Activated T-cell treated with anti-CD3 and anti-CD28 coated beads for 24 hours (primary cell): Measurements from ENCODE around the gene SLC1A4.
"Not testable (repeated sequence)": the region's sequence is repeated elsewhere in the genome, so short reads cannot be mapped to it uniquely, and the experiment has no call there.

Source experiments
- DNase-seq: peaks from one replicate; pipeline ENCODE4 v3.0.0-alpha.2; 2020; ENCODE audit warnings: low read depth

SLC1A4 gene

DNA sequence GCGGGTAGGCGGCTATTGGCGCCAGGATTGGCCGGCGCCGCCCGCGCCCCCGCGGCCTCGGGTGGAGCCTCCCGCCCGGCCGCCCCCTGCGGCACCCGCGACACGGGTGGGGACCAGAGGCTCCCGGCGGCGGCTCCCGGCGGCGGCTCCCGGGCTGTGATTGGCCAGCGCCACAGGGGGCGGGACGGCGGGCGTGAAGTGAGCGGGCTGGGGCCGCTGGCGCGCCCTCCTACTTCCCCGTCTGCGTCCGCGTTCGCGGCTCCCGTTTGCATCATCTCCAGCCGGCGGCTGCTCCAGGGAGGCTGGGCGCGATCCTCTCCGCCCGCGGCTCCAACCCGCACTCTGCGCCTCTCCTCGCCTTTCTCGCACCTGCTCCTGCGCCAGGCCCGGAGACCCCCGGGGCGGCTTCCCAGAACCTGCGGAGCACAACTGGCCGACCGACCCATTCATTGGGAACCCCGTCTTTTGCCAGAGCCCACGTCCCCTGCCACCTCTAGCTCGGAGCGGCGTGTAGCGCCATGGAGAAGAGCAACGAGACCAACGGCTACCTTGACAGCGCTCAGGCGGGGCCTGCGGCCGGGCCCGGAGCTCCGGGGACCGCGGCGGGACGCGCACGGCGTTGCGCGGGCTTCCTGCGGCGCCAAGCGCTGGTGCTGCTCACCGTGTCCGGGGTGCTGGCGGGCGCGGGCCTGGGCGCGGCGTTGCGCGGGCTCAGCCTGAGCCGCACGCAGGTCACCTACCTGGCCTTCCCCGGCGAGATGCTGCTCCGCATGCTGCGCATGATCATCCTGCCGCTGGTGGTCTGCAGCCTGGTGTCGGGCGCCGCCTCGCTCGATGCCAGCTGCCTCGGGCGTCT is at the start of gene SLC1A4:
SLC1A4 (plus strand) TSS at position 274 of the 856 bp plus-strand sequence; CDS start at position 519, 245 bp downstream.
- DNase-seq: peak; percentile 76

- DNase-seq: no peak
These were observed 48.1 kb upstream of the SLC1A4 start for GRCh38 chr2:64941143-64941542.

DNA sequence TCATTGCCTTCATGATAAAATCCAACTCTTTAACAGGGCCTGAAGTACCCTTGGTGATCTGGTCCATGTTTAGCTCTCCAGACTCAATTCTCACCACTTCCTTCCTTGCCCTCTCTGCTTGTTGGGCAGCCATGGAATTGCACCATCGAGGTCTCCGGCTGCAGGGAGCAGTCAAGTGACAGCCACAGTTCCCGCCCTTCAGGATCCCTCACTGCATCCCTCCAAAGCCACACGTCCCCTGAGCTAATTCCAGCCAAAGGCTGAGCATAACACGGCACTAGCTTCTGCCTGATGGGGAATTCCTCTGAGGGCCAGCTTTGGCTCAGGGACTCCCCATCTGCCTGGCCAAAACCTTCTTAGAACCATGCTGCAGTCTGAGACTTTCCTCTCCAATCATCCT is 47.4 kb upstream of the SLC1A4 start:
- DNase-seq: no peak

DNA sequence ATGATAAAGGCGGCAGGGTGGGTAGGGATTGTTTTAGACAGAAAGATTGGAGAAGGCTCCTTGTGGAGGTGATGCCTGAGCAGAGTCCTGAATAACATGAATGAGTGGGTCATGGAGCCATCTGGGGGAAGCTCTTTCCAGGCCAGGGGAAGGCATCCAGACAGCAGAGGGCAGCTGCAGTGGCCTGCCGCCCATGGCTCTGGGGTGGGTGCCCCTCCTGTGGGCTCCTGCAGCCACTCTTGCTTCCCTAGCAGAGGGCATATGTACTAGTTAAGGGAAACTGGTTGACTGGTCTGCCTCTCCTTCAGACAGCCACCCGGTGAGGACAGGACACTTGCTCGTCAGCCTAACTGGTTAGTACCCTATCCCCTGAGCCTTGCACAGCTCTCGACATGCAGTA is 46.5 kb upstream of the SLC1A4 start:
- no peak for DNase-seq

DNA sequence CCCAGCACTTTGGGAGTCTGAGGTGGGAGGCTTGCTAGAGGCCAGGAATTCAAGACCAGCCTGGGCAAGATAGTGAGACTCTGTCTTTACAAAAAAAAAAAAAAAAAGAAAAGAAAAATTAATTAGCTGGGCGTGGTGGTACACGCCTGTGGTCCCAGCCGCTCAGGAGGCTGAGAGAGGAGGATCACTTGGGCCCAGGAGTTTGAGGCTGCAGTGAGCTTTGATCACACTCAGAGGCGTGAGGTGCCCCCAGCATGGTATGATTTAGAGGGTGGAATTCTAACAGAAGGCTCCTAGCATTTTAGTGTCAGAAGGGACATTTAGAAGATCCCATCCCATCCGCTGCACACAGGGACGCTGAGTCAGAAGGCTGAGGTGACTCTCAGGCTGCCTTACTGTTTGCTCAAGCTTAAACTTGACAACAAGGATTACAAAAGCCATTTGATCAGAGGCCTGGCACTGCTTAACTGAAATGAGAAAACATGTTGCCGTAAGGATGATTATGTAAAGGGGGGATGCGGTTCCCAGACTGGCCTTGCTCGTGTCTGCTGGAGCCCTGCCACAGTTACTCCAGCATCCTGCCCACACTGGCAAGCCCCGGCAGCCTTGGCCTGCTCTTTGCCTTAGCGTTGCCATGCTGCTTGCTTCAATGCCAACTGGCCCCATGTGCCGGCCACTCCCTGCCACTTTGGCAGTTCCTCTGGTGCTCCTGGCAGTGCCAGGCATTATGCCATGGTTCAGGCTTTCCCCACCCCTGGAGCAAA is 45.6 kb upstream of the SLC1A4 start:
- DNase-seq: no peak

- DNase-seq: no peak
These were observed 44.7 kb upstream of the SLC1A4 start for GRCh38 chr2:64944484-64944883.

- peak; percentile 49 for DNase-seq
These were observed 43.0 kb upstream of the SLC1A4 start for GRCh38 chr2:64945973-64946768.

DNA sequence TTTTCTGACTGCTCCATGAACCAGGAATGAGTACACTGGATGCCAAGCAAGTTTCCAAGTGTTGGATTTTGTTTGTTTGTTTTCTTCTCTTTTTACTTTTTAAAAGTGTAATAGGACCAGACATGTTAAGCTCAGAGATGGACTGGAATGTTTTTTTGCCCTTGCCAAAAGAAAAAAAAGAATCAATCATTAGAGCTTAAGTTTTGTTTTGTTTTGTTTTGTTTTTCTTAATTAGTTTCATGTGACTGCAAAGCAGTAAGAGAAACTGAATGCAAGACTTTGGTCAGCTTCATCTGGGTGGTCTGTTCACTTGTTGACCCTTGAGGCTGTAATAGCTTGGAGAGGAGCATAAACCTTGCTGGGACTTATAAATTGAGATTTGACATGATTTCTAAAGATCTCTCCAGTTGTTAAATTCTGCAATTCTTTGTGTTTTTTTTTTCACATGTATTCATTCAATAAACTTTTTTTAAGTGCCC is 42.4 kb upstream of the SLC1A4 start:
- no peak for DNase-seq

DNA sequence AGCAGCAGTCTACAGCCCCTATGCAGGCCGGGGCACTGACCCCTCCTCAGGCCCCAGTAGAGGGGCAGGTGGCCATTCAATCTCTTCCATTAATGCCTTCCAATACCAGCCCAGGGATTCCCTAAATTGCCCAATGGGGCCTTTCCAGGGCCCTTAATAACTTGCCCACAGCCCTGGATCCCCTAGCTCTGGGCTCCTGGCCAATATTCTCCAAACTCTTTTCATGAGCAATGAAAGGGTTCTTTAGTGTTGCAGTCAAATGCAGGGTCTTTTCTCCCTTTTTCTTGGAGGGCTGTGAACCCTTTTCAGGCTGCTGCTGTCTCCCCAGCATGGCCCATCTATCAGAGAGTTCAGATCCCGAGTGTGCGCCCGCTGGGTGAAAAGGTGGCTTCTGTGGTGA is 41.3 kb upstream of the SLC1A4 start:
- no peak for DNase-seq

DNA sequence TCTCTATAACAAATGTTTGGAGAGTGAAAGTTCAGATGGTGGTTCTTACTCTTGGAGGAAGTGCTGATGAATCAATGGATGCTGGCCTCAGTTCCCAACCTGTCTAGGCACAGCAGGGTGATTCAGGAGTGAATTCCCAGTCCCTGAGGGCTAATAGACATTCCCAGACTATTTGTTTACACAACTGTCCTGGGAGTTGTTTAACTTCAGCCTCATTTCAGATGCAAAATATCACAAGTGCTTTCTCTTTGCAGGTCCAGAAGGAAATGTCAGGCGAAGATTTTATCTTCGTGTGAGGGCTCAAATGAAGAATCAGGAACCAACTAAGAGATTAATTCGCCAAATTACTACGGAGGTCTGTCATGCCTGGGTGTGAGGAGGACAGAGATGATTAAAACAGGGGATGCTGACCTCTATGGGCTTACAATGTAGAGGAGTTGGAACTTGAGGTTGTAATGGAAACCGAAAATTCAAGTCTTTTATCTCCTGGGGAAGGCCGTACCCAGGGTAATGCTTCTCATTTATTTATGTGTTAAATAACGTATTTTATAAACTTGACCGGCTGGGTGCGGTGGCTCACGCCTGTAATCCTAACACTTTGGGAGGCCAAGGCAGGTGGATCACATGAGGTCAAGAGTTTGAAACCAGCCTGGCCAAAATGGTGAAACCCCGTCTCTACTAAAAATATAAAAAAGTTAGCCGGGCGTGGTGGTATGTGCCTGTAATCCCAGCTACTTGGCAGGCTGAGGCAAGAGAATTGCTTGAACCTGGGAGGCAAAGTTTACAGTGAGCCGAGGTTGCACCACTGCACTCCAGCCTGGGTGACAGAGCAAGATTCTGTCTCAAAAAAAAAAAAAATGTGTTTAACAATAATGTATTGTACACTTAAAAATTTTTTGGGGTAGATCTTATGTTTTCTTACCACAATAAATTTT is 38.7 kb upstream of the SLC1A4 start:
- no peak for DNase-seq

- no peak for DNase-seq
These were observed 37.8 kb upstream of the SLC1A4 start for GRCh38 chr2:64951306-64951953.

DNA sequence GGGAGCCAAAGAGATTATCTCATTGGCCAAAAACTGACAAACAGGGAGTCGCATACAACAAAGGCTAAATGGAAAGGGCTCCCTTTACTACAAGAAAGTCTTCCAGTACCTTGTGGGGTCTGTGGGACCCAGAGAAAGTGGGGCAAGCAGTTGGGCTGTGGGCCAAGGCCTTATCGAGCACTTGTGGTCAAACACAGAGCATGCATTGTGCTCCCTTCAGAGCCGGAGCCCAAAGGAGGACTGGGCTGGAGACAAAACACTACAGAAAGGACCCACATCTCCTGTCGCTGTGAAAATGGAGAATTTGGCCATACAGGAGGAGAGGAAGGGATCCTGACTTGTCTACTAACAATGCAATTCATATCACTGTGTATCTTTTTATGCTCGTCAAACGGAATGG is 37.1 kb upstream of the SLC1A4 start:
- DNase-seq: no peak

DNA sequence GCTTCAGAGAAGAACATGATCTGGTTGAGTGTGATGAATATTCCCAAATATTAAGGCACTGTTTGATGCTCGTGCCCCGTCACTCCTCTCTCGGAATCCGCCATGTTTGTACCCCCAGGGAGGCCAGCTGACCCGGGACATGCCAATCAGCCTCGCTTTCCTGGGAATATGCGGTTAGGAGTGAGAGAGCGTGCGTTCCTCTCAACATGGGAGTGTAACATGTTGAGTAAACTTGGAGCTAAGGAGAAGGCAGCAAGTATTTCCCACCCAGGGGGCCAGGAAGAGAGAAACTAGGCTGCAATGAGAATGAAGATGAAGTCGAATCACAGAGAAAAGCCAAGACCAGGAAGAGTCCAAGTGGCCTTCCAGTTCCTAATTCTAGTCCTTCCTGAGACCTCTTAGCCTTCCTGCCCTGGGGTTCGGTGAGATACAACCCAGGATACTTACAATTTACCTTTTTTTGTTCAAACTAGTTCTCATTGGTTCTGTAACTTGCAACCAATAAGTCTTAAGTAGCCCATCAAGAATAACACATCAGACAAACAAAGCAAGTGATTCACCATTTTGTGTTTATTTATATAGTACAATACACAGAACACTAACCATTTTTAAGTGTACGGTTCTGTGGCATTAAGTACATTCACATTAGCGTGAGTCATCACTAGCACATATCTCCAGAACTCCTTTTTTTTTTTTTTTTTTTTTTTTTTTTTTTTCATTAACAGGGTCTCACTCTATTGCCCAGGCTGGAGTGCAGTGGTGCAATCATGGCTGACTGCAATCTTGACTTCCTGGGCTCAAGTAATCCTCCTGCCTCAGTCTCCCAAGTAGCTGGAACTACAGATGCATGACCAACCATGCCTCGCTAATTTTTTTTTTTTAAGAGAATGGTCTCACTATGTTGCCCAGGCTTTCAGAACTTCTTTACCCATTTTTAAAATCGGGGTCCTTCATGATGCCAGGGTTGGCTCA is 36.4 kb upstream of the SLC1A4 start:
- no peak for DNase-seq

DNA sequence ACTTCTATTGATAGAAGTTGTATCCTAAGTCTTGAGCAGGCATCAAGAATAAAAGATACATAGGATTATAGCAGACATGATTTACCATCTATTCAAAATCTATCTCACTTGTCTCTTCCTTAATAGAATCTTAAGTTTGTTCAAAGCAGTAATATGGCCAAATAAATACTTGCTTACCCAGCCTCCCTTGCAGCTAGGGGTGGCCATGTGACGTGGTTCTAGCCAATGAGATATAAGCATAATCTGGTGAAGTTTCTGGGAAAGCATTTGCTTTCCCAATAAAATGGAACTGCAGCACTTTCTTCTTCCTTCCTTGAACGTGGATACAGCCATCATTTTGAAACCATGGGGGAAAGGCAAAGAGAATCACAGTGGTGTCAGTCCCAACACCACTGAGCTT is 33.7 kb upstream of the SLC1A4 start:
- DNase-seq: no peak

- DNase-seq: no peak
These were observed 31.9 kb upstream of the SLC1A4 start for GRCh38 chr2:64957109-64957903.

DNA sequence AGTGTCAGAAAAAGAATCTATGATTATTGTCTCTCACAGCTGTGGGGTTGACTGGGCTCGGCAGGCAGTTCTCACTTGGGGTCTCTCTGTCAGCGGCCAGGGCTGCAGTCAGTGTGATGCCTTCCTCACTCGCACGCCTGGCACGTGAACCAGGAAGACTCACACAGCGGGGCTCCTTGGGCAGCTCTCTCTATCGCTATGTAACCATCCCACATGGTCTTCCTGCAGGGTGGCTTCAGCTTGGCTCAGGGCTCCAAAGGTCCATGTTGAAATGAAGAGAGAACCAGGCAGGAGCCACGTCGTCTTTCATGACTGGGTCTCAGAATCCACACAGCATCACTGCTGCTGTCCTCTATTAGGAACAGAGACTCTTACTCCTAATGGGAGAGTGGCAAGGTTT is 30.6 kb upstream of the SLC1A4 start:
- no peak for DNase-seq

- DNase-seq: no peak
These were observed 28.4 kb upstream of the SLC1A4 start for GRCh38 chr2:64960819-64961218.

- not testable (repeated sequence) for DNase-seq
These were observed 26.1 kb upstream of the SLC1A4 start for GRCh38 chr2:64963138-64963537.

DNA sequence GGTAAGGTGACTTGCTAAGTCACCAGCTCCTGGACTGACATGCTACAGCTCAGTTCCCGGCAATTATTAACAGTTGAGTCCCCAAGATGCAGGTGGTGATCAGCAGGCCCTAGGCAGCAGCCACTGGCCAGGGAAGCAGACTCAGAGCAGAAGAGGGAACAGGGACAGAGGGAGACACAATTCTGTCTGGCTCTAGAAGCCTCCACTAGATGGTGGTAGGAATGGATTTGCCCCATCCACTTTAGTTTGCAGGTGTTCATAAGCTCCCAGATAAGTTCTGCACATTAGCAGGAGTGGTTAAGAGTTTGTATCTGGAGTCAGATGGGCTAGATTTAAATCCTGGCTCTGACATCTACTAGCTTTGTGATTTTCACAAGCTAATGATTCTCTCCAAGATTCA is 25.5 kb upstream of the SLC1A4 start:
- no peak for DNase-seq
